GM20431 (cell line): Measurements from ENCODE around the gene RORC.

Experiments used
- in situ Hi-C: fragments of 300-500 bp; cut with MseI, MboI; formaldehyde crosslinking; loops from one replicate; pipeline ENCODE4 v1.15.0; 2020; ENCODE audit warnings: low sequenced_read_pairs; ENCODE audit not compliant: unreplicated experiment

The RORC gene

GRCh38 chr1:151849871-151850270 is 18.3 kb upstream of the RORC start:
- in situ Hi-C loops = no loop called here

GRCh38 chr1:151849126-151849525 is 17.5 kb upstream of the RORC start:
- in situ Hi-C loops = no loop called here

GRCh38 chr1:151847867-151848596 is 16.4 kb upstream of the RORC start:
- in situ Hi-C loops = no loop called here

- in situ Hi-C loops = no loop called here
Observed at GRCh38 chr1:151846686-151847237, 15.2 kb upstream of the RORC start.

GRCh38 chr1:151846062-151846568 is 14.5 kb upstream of the RORC start:
- in situ Hi-C loops = no loop called here

GRCh38 chr1:151843398-151843797 is 11.8 kb upstream of the RORC start:
- in situ Hi-C loops = no loop called here

GRCh38 chr1:151841141-151841540 is 9.5 kb upstream of the RORC start:
- in situ Hi-C loops = no loop called here

GRCh38 chr1:151840421-151840820 is 8.8 kb upstream of the RORC start:
- in situ Hi-C loops = no loop called here

- in situ Hi-C loops = no loop called here
Observed at GRCh38 chr1:151839457-151840403, 8.1 kb upstream of the RORC start, which contains the start of gene C2CD4D. Gene C2CD4D (minus strand): TSS chr1:151839820. CDS start chr1:151838989, 831 bp downstream.

- in situ Hi-C loops = no loop called here
Observed at GRCh38 chr1:151839082-151839412, 7.4 kb upstream of the RORC start.

- in situ Hi-C loops = no loop called here
Observed at GRCh38 chr1:151838222-151839081, 6.8 kb upstream of the RORC start.

- in situ Hi-C loops = no loop called here
Observed at GRCh38 chr1:151837884-151838221, 6.3 kb upstream of the RORC start.

GRCh38 chr1:151837197-151837596 is 5.6 kb upstream of the RORC start:
- in situ Hi-C loops = no loop called here

GRCh38 chr1:151835596-151835995 is 4.0 kb upstream of the RORC start:
- in situ Hi-C loops = no loop called here

GRCh38 chr1:151834239-151834638 is 2.6 kb upstream of the RORC start:
- in situ Hi-C loops = no loop called here

- in situ Hi-C loops = no loop called here
Observed at GRCh38 chr1:151833172-151833900, 1.7 kb upstream of the RORC start.

GRCh38 chr1:151832318-151832980 is 847 bp upstream of the RORC start:
- in situ Hi-C loops = no loop called here

- in situ Hi-C loops = no loop called here
Observed at GRCh38 chr1:151831256-151831591, 378 bp downstream of the RORC start.

GRCh38 chr1:151830055-151830454 is 1.5 kb downstream of the RORC start:
- in situ Hi-C loops = no loop called here
